HG03139 (cell line): ENCODE measurements around the gene ABHD14A.
"Not testable (repeated sequence)": the region's sequence is repeated elsewhere in the genome, so short reads cannot be mapped to it uniquely, and the experiment has no call there.

ENCODE experiments used
- ATAC-seq: cut with Tn5 transposase; IDR thresholded peaks from one replicate; pipeline ENCODE4 v1.9.1; 2021; ENCODE audit not compliant: unreplicated experiment

The ABHD14A gene

DNA sequence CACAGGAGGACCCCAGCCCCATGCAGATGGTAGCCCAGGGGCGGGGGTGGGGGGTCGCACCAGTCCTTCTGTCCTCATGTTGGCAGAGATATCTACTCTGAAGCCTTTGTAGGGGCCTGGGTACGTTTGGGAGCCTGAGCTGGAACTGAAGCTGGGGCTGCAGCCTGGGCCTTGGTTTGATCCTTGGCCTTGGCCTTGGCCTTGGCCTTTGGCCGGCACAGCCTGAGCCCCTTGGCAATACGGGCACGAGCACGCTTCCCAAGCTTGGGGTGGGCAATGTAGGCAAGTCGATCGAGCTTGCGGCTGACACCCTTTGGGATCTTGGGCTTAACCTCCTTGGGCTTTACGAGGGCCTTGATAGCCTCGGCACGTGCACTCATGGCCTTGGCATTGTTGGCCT is 18.8 kb downstream of the ABHD14A start:
- ATAC-seq: not testable (repeated sequence)

DNA sequence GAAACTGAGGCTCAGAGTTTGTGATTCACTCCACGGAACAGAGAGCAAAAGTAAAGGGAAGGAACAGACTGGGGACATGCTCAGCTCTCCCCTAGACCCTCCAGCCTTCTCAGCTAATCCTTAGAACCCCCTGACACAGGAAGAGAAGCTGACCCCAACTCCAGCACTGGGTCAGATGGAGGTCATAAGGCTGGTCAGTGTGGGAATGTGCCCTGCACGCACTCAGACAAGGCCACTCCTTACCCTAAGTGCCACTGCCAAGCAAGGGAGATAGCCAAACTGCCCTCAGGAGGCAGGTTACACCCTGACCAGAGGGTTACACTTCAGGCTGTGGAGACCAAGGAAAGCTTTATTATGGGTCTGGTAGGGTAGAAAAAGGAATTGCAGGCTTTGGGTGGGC is 19.7 kb downstream of the ABHD14A start:
- ATAC-seq: no peak

DNA sequence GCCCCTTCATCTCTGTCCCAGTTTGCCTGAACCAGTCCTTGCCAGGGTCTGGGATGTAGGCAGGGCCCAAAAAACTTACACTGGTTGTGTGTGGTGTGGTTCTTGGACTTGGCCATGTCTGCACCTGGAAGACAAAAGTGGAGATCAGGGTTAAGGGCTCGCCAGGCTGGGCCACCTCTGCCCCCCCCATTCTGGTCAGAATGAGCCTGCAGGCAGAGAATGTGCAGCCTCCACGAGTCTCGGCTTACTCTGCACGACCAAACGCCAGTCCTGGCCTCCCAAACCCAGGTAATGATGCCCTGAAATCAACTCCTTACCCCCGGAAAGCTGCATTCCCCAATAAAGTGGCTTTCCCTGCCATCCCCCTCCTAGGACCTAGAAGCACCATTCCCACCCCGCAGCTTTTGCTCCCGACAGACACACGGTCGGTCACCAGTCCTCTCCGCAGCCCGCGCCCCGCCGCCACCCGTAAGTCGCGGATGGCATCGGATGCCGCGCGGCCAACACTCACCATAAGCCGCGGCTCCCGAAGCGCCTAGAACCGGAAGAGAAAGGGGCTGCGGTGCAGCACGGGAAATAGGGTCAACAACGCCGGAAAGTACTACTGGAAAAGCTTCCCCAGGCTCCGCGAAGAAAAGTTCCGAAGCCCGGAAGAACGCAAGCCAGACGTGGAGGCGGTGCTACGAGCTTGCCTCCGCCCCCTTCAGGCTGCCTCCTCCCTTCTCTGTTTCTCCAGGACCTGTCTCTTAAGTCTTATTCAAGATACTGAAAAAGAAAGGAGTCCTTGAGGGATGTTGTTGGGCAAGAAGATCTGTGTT is 20.7 kb downstream of the ABHD14A start, which contains the start of gene RPL29:
RPL29 (minus strand) TSS at position 550 of the 818 bp plus-strand sequence; CDS start at position 116, 434 bp downstream.
- ATAC-seq: peak; percentile 75

DNA sequence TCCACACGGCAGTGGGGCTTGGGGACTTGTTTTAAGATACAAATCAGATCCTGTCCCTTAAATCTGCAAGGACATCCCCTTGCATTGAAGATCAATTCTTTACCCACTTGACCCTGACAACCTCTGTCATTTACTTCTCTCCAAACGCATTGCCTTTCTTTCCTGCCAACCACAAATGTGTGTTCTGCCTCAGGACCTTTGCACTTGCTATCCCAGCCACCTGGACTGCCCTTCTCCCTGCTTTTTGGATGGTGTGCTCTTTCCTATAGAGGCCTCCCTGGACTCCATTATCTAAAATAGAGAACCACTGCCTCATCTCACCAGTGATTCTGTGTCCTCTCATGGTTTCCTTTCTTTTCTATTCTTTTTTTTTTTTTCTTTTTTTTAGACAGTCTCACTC is 22.3 kb downstream of the ABHD14A start:
- ATAC-seq: no peak

DNA sequence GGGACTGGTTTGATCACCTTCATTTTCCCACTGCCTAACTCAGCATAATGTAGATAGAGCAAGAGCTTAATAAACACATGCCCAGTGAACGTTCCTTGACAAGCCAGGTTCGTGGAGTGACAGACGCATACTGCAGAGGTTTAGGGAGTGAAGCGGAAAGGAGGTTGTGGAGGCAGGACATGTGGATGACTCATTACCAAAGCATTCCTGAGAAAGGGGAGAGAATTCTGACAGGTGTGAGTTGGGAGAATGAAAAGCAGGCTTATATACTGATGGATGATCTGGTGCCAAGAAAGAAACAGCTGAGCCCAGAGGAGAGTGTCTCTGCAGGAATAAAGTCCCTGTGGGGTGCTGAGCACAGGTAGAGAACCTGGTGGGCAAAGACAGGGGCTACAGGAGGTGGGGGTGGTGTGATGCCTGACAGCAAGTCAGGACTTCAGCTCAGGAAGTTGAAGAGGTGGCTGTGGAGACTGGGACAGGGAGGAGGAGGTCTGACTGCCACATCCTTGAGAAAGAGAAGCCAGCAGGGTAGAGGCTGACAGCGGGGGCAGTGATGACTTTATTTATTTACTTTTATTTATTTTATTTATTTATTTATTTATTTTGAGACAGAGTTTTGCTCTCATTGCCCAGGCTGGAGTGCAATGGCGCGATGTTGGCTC is 23.2 kb downstream of the ABHD14A start:
- no peak for ATAC-seq

DNA sequence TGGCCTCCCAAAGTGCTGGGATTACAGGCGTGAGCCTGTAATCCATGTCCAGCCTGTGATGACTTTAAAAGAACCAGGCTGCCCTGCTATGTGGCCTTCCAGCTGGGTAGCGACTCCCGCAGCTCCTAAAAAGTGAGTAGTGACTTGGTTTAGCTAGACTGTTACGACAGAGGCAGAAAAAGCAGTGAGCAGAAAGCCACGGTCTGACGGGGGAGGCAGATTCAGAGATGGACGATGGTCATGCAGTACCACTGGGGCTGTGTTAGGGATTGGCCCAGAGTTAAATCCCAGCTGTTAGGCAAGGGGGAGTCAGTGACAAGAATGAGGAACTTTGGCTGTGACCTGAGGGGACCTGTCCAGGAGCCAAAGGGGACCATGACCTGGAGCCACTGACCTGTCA is 23.9 kb downstream of the ABHD14A start:
- ATAC-seq: no peak

DNA sequence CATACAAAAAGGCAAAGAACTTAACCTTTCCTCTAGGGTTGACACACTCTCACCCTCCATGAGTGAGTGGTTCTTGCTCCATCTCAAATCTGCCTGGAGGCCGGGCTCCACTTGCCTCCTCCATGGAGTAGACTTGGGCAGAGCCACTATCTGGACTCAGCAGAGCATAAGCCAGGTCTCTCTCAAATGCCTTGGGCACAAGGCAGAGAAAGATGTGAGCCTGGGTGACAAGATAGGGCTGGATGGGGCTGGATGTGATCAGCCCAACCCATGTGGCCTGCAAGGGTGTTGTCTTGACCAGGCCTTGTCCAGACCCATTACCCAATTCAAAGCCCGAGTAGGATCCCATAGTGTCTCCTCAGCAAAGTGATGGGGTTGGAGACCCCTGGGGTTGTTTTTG is 25.0 kb downstream of the ABHD14A start:
- no peak for ATAC-seq

DNA sequence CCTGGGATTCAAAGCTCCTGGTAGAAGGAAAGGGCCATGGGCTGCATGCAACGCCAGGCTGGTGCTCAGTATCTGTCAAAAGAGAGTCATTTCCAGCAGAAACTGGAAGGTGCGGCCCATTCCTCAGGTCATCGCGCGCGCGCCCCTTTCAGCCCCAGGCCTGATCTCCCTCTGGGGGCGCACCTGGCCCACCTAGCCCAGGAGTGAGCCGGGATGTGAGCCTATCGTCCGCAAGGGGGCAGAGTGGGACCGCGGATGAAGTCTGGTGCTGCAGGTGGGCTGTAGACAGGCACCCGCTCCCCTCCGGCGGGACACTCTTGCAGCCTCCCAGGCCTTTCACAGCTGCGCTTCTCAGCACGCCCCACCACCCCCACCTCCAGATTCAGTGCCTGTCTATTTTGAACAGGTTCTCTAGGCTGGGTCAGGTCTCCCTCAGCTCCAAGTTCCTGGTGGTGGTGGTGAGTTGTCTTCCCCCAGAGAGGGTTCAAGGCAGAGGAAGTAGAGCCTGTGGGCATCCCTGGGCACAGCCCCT is 26.6 kb downstream of the ABHD14A start:
- ATAC-seq: peak; percentile 64

DNA sequence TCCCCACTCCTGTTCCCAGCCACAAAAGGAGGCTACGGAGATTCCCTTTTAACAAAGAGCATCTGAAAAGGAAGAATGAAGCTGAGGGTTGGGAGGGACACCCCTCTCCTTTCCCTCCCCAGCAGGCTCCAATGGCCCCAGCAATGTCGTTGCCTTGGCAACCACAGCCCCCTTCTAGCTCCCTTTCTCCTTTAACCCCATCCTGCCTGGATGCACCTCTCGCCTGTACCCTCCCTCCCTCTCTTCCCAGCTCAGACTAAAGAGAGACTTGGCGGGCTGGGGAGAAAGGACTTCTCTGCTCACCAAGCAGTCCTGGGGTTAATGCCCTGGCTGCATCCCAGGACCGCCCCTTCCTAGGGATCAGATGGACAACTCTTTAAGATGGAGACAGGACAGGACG is 27.9 kb downstream of the ABHD14A start:
- no peak for ATAC-seq

DNA sequence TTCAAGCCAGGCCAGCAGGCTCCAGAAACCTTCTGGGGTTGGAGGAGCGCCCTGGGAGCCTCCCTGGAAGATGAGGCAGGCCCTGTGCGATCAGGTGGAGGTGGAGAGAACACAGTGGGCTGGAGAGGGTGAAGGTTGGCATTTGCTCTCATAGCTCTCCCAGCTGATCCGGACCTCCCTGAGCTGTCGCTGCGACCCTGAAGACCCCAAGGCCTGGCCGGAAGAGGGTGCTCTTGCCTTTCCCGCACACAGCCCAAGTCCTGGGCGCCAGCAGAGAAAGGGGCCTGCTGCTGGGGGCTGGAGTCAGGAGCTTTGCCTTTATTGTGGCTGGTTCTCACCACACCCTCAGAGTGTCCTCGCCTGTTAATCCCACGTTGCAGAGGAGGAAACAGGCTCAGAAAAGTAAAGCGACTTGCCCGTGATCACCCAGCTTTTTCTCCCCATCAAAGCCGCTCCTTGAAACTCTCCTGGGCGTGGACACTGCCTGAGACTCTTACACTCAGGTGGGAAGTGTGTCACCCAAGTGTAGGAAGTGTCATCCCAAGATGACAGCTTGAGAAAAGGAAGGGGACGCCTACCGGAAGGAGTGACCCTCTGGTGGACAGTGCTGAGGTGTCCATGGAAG is 29.4 kb downstream of the ABHD14A start:
- no peak for ATAC-seq

DNA sequence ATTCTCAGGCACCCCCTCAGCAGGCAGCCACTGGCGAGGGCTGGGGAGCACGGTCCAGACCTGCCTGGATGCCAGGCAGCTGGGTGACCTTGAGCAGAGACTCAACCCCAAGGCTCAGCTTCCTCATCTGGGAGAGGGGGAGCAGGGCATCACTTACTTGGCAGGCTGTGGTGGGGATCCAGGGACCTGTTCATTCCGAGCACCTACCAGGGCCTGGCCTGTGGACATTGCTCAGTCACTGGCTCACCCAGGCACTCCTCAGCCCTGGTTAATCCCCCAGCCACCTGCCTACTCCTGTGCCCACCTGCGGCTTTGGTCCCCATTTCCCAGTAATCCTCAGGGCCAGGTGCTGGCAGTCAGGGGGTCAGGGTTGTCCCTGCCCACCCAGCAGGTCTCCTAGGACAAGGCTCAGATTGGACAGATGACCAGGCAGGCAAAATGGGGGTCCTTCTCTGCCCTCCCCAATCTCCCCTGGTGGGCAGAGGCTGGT is 30.1 kb downstream of the ABHD14A start:
- ATAC-seq: no peak

DNA sequence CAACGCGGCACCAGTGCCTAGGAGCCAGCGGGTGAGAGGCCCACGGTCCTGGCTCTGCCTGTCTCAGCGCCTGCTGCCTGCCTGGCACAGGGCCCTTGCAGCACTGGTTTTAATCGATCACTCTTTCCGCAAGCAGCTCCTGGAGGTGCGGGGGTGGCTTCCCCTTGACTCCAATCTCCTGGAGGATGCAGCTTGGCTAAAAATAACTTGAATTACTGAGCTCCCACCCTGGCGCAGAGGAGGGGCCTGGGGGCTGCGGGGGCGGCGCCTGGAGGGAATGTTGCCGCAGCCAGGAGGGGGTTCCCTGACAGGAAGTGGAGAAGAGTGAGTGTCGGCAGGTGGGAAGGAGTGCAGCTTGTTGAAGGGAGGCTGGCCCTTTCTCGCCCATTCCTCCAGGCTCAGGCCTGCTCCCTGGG is 30.7 kb downstream of the ABHD14A start:
- ATAC-seq: no peak

DNA sequence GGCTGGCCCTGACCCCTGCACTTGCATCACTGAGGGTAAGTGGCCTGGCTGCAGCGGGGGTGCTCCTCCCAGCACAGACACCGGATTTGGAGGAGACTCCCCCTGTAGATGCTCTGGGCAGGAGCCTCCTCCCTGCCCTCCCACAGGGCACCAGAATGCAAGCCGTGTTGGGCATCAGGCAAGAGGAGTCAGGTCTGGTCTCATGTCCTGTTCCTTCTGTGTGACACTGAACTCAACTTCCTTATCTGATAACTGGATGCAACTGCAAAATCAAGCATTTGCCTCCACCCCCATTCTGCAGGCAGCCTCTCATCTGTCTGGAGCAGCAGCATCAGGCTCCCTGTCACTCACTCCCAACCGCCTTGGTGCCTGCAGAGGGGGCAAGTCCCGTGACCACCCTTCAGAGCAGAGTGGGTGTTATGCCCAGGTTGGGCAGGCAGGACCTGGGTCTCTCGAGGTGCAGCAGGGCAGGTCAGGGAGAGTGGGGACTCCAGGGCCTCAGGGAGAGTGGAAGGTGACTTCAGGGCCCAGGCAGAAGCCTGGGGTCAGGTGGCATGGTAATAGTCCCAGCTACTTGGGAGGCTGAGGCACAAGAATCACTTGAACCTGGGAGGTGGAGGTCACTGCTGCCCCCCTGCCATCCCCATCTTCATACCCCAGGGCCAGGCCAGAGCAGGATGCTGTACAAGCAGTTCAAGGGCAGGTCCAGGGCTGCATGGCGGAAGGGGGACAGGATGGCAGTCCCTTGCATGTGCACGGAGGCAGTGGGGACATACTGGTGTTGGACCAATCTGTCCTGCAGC is 31.4 kb downstream of the ABHD14A start:
- no peak for ATAC-seq

DNA sequence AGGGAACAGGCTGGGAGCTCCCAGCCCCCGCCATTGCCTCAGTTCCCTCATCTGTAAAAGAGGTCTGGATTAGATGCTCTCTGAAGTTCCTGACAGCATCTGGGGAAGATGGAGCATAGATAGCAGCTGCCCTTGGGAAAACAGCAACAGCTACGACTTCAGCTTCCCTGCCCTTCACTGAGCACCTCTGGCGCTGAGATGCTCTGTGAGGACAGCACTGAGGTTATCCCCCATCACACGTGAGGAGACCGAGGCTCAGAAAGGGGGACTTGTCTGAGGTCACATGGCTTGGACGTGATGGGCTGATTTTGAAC is 31.9 kb downstream of the ABHD14A start:
- no peak for ATAC-seq

DNA sequence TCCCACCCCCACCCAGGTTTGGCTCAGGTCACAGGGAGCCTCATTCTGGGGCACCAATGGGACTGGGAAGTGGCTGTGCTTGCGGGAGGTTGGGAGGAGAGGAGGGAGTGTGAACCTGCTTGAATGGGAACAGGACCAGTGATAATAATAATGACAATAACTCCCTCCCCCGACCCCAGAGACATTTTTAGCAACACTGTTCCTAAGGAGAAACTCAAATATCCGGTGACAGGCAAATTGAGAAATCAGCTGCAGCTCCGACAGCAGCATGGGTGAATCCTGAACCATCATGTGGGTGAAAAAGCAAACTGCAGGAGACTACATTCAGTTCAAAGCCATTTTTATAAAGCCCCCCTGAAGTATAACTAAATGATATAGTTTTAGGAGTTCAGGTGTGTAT is 32.4 kb downstream of the ABHD14A start:
- ATAC-seq: no peak

DNA sequence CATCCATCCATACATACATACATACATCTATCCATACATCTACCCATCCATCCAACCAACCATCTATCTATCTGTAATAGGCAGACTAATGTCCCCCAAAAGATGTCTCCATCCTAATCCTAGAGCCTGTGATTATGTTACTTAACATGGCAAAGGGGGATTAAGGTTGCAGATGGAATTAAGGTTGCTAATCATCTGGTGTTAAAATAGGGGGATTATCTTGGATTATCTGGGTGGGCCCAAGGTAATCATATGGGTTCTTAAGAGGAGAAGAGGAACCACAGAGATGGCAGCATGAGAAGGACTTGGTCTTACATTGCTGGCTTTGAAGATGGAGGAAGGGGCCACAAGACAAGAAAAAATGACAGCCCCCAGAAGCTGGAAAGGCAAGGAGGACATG is 35.6 kb downstream of the ABHD14A start:
- no peak for ATAC-seq

DNA sequence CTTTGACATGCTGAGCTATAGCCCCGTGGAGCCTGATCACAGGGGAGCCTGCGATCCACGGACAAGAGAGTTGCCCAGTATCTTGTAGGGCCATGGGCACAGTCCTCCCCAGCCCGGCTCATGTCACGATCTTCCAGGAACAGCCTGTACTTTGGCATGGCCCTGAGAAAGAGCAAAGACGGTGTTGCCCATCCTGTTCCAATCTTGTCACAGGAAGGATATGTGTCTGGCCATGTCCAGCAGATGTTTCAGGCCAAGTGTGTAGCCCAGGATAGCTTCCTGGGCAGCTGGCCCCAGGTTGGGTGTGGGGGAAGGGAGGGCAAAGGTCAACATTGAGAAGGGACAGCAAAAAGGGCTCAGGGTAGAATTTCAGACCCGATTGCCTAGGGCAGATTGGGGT is 37.8 kb downstream of the ABHD14A start:
- ATAC-seq: no peak

DNA sequence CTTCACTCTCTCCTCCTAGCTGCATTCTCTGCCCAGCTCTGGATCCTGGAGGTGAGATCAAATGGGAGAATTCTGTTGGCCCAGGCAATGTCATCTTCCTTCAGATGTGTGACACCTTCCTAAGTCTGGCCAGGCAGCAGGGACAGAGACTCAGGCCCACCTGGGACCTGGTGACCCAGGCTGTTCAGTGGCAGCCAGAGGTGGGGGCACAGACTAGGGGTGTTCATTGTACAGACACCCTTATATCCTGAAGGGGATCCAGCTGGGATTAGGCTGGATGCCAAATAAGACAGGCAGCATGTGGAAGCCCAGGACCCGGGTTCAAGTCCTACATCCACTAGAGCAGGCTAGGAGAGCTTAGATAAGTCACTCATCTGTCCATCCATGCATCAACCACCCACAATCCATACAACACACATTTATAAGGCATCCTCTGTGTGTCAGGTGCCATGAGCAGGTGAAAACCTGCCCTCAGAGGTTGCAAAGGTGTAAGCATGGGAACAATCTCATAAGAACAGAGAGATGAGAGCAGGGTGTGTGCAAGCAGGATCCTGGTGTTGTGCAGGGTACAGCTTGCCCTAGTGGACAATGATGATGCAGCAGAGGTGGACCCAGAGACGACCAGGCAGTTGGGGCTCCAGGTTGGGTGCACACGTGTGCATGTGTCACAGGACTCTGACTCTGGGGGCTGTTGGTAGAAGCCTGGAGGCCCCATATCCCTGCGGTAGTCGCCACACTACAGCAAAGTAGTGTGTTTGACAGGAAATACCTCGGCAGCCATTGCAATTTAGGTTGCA is 39.1 kb downstream of the ABHD14A start:
- no peak for ATAC-seq

DNA sequence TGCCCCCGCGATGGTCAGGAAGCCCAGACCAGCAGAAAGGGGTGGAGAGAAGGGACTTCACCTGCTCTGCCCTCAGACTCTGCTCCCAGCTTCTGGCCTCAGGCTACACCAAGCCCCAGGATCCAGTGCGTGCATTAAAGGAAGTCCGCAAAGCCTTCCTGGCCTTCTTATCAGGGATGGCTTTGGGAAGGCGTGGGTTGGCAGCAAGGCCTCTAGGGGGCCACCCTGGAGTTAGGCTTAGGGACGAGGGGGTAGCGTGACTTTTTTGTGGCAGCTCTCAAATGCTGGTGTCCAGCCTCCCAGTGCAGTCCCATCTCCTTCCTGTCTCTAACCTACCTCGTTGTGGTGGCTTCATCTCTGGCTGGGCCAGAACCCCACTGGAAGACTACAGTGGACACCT is 39.7 kb downstream of the ABHD14A start:
- no peak for ATAC-seq
